ENCODE data around the gene MAP3K7. TPM values are rescaled to one million over a fixed set of nuclear protein-coding genes. Genes with fewer than 3 reads are reported as not detected.

Gene MAP3K7
- total RNA-seq, 1 donor from 2014 or later = 31.8 TPM

GRCh38 chr6:90611543-90612312 lies 24.9 kb upstream of the MAP3K7 start:
- no peak for DNase-seq (ENCODE audit: extremely low spot score, unreplicated experiment)
- peaks cover 63% of the 10 kb centered on the region for H3K27me3 Mint-ChIP-seq (ENCODE audit: unreplicated experiment)
- TF ChIP-seq CTCF (IDR thresholded peaks at IDR 0.05) = peak; percentile 46
- no peaks in the 10 kb centered on the region for H3K9me3 Mint-ChIP-seq (ENCODE audit: unreplicated experiment)
- H3K4me3 Mint-ChIP-seq (ENCODE audit: unreplicated experiment) = peak overlapping the region; percentile 78
- H3K27ac Mint-ChIP-seq (ENCODE audit: unreplicated experiment) = no peak overlapping the region
- peaks cover 10% of the 10 kb centered on the region for H3K4me1 Mint-ChIP-seq (ENCODE audit: unreplicated experiment)
- no peaks in the 10 kb centered on the region for H3K36me3 Mint-ChIP-seq (ENCODE audit: unreplicated experiment)

- H3K27ac Mint-ChIP-seq (ENCODE audit: unreplicated experiment) = peak overlapping the region; percentile 70
- no peak for TF ChIP-seq CTCF (IDR thresholded peaks at IDR 0.05)
- no peaks in the 10 kb centered on the region for H3K36me3 Mint-ChIP-seq (ENCODE audit: unreplicated experiment)
- peaks cover 61% of the 10 kb centered on the region for H3K27me3 Mint-ChIP-seq (ENCODE audit: unreplicated experiment)
- H3K9me3 Mint-ChIP-seq (ENCODE audit: unreplicated experiment) = no peaks in the 10 kb centered on the region
- peak overlapping the region; percentile 78 for H3K4me3 Mint-ChIP-seq (ENCODE audit: unreplicated experiment)
- DNase-seq (ENCODE audit: extremely low spot score, unreplicated experiment) = no peak
- H3K4me1 Mint-ChIP-seq (ENCODE audit: unreplicated experiment) = peaks cover 10% of the 10 kb centered on the region
Observed at GRCh38 chr6:90610751-90611542, 24.1 kb upstream of the MAP3K7 start.

GRCh38 chr6:90610301-90610750 lies 23.5 kb upstream of the MAP3K7 start:
- no peak for DNase-seq (ENCODE audit: extremely low spot score, unreplicated experiment)
- peaks cover 60% of the 10 kb centered on the region for H3K27me3 Mint-ChIP-seq (ENCODE audit: unreplicated experiment)
- H3K27ac Mint-ChIP-seq (ENCODE audit: unreplicated experiment) = peak overlapping the region; percentile 70

GRCh38 chr6:90605749-90606340 lies 19.0 kb upstream of the MAP3K7 start:
- Mint-ChIP-seq H3K27me3 (ENCODE audit: unreplicated experiment) (peaks cover 71% of the 10 kb centered on the region), H3K4me1 (ENCODE audit: unreplicated experiment) (peaks cover 6% of the 10 kb centered on the region), H3K9me3 (ENCODE audit: unreplicated experiment) (no peaks in the 10 kb centered on the region), H3K4me3 (ENCODE audit: unreplicated experiment) (no peak overlapping the region), H3K36me3 (ENCODE audit: unreplicated experiment) (no peaks in the 10 kb centered on the region), H3K27ac (ENCODE audit: unreplicated experiment) (no peak overlapping the region)
- DNase-seq (ENCODE audit: extremely low spot score, unreplicated experiment) = no peak
- no peak for TF ChIP-seq CTCF (IDR thresholded peaks at IDR 0.05)

More at GRCh38 chr6:90610301-90610750, 23.5 kb upstream of the MAP3K7 start:
- Mint-ChIP-seq H3K9me3 (ENCODE audit: unreplicated experiment) (no peaks in the 10 kb centered on the region), H3K4me1 (ENCODE audit: unreplicated experiment) (peaks cover 10% of the 10 kb centered on the region), H3K36me3 (ENCODE audit: unreplicated experiment) (no peaks in the 10 kb centered on the region), H3K4me3 (ENCODE audit: unreplicated experiment) (peak overlapping the region; percentile 78)
- no peak for TF ChIP-seq CTCF (IDR thresholded peaks at IDR 0.05)
